K562 (cell line): ENCODE results near the gene LRGUK. TPM values are rescaled to one million over a fixed set of nuclear protein-coding genes. Genes with fewer than 3 reads are reported as not detected.

Experiments used
- ARID1B ChIP-seq: fragments of 450-650 bp; IDR thresholded peaks from 2 replicates; pipeline ENCODE4 v1.6.1; 2016; ENCODE audit warnings: antibody characterized with exemption, mild to moderate bottlenecking, inconsistent platforms
- CREB3 ChIP-seq: fragments of 450-650 bp; conservative IDR thresholded peaks from 2 replicates; pipeline ENCODE4 v1.6.1; 2016; ENCODE audit warnings: missing genetic modification characterization, low read depth, mild to moderate bottlenecking, missing compliant biosample characterization, moderate library complexity
- CXXC5 ChIP-seq: fragments of 250-450 bp; sonication (Bioruptor Pico); IDR thresholded peaks from 2 replicates; pipeline ENCODE4 v1.8.0; 2022; ENCODE audit warnings: inconsistent platforms, mild to moderate bottlenecking, moderate library complexity
- DIDO1 ChIP-seq: fragments of 450-650 bp; IDR thresholded peaks from 2 replicates; pipeline ENCODE4 v1.6.1; 2016; ENCODE audit warnings: low read depth, missing biosample characterization, missing genetic modification characterization
- ESRRA ChIP-seq: fragments of 450-650 bp; IDR thresholded peaks from 2 replicates; pipeline ENCODE4 v1.6.1; 2014; ENCODE audit warnings: low read depth, mild to moderate bottlenecking, moderate library complexity, borderline replicate concordance
- HNRNPK ChIP-seq: fragments of 200-400 bp; formaldehyde crosslinking; IDR thresholded peaks from one replicate; pipeline ENCODE4 v1.6.1; 2018; ENCODE audit warnings: mild to moderate bottlenecking, low read depth, low read length; ENCODE audit not compliant: poor library complexity, severe bottlenecking
- IFI16 ChIP-seq: fragments of 250-450 bp; sonication (Bioruptor Pico); IDR thresholded peaks from 2 replicates; pipeline ENCODE4 v2.1.2; 2022; ENCODE audit warnings: mild to moderate bottlenecking, inconsistent platforms
- KAT8 ChIP-seq: fragments of 450-650 bp; IDR thresholded peaks from 2 replicates; pipeline ENCODE4 v1.6.1; 2016; ENCODE audit warnings: low read depth, mild to moderate bottlenecking
- MGA ChIP-seq: fragments of 450-650 bp; IDR thresholded peaks from 2 replicates; pipeline ENCODE4 v1.6.1; 2016; ENCODE audit warnings: mild to moderate bottlenecking, moderate library complexity
- NFE2 ChIP-seq: IDR thresholded peaks from 2 replicates; pipeline ENCODE4 v1.6.1; 2014; ENCODE audit warnings: antibody characterized with exemption, low read depth
- ZKSCAN3 ChIP-seq: fragments of 250-450 bp; sonication (Bioruptor Pico); IDR thresholded peaks from 2 replicates; pipeline ENCODE4 v1.4.0; 2020
- ZNF175 ChIP-seq: fragments of 200-800 bp; sonication (Bioruptor generic); IDR thresholded peaks from 2 replicates; pipeline ENCODE4 v1.6.1; 2016; ENCODE audit warnings: low read depth, mild to moderate bottlenecking, missing genetic modification characterization, missing compliant biosample characterization
- ZNF239 ChIP-seq: fragments of 250-450 bp; sonication (Bioruptor Pico); IDR thresholded peaks from 2 replicates; pipeline ENCODE4 v1.4.0; 2020; ENCODE audit warnings: mild to moderate bottlenecking
- ZNF699 ChIP-seq: fragments of 250-450 bp; sonication (Bioruptor Pico); IDR thresholded peaks from 2 replicates; pipeline ENCODE4 v1.8.0; 2021; ENCODE audit warnings: mild to moderate bottlenecking, moderate library complexity; ENCODE audit not compliant: insufficient replicate concordance
- ZNF785 ChIP-seq: fragments of 250-450 bp; sonication (Bioruptor Pico); IDR thresholded peaks from 2 replicates; pipeline ENCODE4 v1.4.0; 2020; ENCODE audit warnings: mild to moderate bottlenecking
- polyA plus RNA-seq, 8 experiments: library from polyadenylated mRNA; depleted of rRNA in 4 of 8; stranded (reverse) in 5 of 8; unstranded in 3 of 8; fragments of >200 nt; fragmentation: Nextera tagmentation in 2 of 8; fragmentation: Illumina TruSeq in 1 of 8; extraction: Ambion mirVana in 2 of 8; extraction: Trizol in 1 of 8; gene quantifications; 2 replicates each; pipeline versions ENCODE4 v1.2.1 to v1.2.3, GENCODE V29; 2011 to 2014; ENCODE audit warnings: inconsistent platforms in 1 of 8, missing spikeins in 1 of 8
- total RNA-seq, 7 experiments: library from RNA; depleted of rRNA in 6 of 7; stranded (reverse); fragments of >200 nt in 6 of 7; fragmentation: Illumina TruSeq in 2 of 7; extraction: Trizol in 2 of 7; gene quantifications; 2 replicates each; pipeline versions ENCODE4 v1.2.1 to v1.2.3, GENCODE V29; 2011 to 2021; ENCODE audit warnings: low replicate concordance in 1 of 7
- TF ChIP-seq, protein P1 (sequence below): fragments of 250-450 bp; sonication (Bioruptor Pico); IDR thresholded peaks from 2 replicates; pipeline ENCODE4 v1.8.0; 2022; ENCODE audit warnings: moderate library complexity, mild to moderate bottlenecking, inconsistent platforms

Gene LRGUK
- total and polyA plus RNA-seq, 9 of the 15 experiments (the other 6 are each of a cell fraction or from before 2014, with no cell fraction given): 0.04 to 0.33 (median 0.18) TPM

DNA sequence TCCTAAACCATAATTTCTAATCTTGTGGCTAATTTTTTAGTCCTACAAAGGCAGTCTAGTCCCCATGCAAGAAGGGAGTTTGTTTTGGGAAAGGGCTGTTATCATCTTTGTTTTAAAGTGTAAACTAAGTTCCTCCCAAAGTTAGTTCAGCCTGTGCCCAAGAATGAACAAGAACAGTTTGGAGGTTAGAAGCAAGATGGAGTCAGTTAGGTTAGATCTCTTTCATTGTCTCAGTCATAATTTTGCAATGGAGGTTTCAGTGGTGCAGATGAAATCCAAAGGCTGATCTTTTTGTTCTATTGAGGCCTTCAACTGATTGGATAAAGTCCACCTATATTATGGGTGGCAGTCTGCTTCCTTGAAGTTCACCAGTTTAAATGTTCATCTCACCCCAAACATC is 68.1 kb downstream of the LRGUK start (continued):
- TF ChIP-seq, protein P1, sequence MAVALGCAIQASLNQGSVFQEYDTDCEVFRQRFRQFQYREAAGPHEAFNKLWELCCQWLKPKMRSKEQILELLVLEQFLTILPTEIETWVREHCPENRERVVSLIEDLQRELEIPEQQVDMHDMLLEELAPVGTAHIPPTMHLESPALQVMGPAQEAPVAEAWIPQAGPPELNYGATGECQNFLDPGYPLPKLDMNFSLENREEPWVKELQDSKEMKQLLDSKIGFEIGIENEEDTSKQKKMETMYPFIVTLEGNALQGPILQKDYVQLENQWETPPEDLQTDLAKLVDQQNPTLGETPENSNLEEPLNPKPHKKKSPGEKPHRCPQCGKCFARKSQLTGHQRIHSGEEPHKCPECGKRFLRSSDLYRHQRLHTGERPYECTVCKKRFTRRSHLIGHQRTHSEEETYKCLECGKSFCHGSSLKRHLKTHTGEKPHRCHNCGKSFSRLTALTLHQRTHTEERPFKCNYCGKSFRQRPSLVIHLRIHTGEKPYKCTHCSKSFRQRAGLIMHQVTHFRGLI (CRISPR knock-in tag): peak; percentile 74; the same call in 1 of the 2 replicates
- TF ChIP-seq ZKSCAN3 (CRISPR knock-in tag): peak; percentile 40; the same call in 1 of the 2 replicates
- no peak for TF ChIP-seq ZNF699 (CRISPR knock-in tag)
- TF ChIP-seq NFE2: no peak
- no peak for TF ChIP-seq MGA
- TF ChIP-seq DIDO1: peak; percentile 59; the same call in 1 of the 2 replicates
- peak; percentile 79 for TF ChIP-seq ZNF239 (CRISPR knock-in tag)
- no peak for TF ChIP-seq KAT8
- no peak for TF ChIP-seq IFI16
- TF ChIP-seq ZNF785 (CRISPR knock-in tag): no peak
- peak; percentile 77 for TF ChIP-seq CREB3 (tag)
- TF ChIP-seq ESRRA: no peak
- no peak for TF ChIP-seq HNRNPK
- TF ChIP-seq ARID1B: no peak
- TF ChIP-seq CXXC5 (CRISPR knock-in tag): peak; percentile 57
- peak; percentile 93 for TF ChIP-seq ZNF175 (CRISPR knock-in tag)
